HEK293 (cell line): ENCODE results near the gene COX18.
A peak's percentile ranks its signal among the peaks of the same experiment; 100 is the strongest.

Source experiments
- CTCF ChIA-PET: fragments of 350-600 bp; formaldehyde crosslinking; extraction: SDS; loops from one replicate; lab custom pipeline; 2021; ENCODE audit warnings: antibody characterized with exemption; lab: Yijun Ruan, JAX
- POLR2A ChIA-PET: fragments of 300-600 bp; formaldehyde crosslinking; extraction: SDS; loops from one replicate; lab custom pipeline; 2020; ENCODE audit warnings: antibody characterized with exemption, inconsistent platforms; lab: Yijun Ruan, JAX
- H3K27ac ChIP-seq: fragments of 200-500 bp; sonication (Bioruptor generic); 2 replicates; pipeline ENCODE4 v1.5.1; 2014; ENCODE audit warnings: low read depth, low read length, control low read depth, inconsistent platforms; ENCODE audit errors: extremely low read depth
- H3K36me3 ChIP-seq, 2 experiments: fragments of 200-500 bp in 1 of 2; sonication (Bioruptor generic) in 1 of 2; 1 replicate in 1 of 2; 2 replicates in 1 of 2; pipeline ENCODE4 v1.5.1; 2014 to 2017; ENCODE audit warnings: inconsistent platforms in 2 of 2, low read length in 2 of 2; ENCODE audit not compliant: control insufficient read depth in 2 of 2, insufficient read depth in 1 of 2
- H3K4me1 ChIP-seq: fragments of 200-500 bp; sonication (Bioruptor generic); 2 replicates; pipeline ENCODE4 v1.5.1; 2014; ENCODE audit warnings: mild to moderate bottlenecking, low read length, inconsistent platforms; ENCODE audit not compliant: control insufficient read depth, insufficient read depth
- H3K4me3 ChIP-seq: 2 replicates; pipeline ENCODE4 v1.5.1; 2011; ENCODE audit warnings: low read depth, mild to moderate bottlenecking, control low read depth, low read length, moderate library complexity
- H3K9me3 ChIP-seq: fragments of 200-500 bp; sonication (Bioruptor generic); 2 replicates; pipeline ENCODE4 v1.5.1; 2014; ENCODE audit warnings: low read depth, low read length, inconsistent platforms; ENCODE audit not compliant: control insufficient read depth, insufficient read depth
- GFI1B ChIP-seq: fragments of 450-650 bp; formaldehyde crosslinking; IDR thresholded peaks from 2 replicates; pipeline ENCODE4 v1.5.1; 2016; ENCODE audit warnings: missing biosample characterization, missing genetic modification characterization
- MYNN ChIP-seq: fragments of 450-650 bp; formaldehyde crosslinking; IDR thresholded peaks from 2 replicates; pipeline ENCODE4 v1.5.1; 2016; ENCODE audit warnings: missing biosample characterization, missing genetic modification characterization, borderline replicate concordance
- OSR2 ChIP-seq: fragments of 450-650 bp; formaldehyde crosslinking; IDR thresholded peaks from 2 replicates; pipeline ENCODE4 v1.5.1; 2016; ENCODE audit warnings: missing biosample characterization, missing genetic modification characterization
- REPIN1 ChIP-seq: fragments of 450-650 bp; formaldehyde crosslinking; IDR thresholded peaks from 2 replicates; pipeline ENCODE4 v1.5.1; 2017; ENCODE audit warnings: missing biosample characterization, missing genetic modification characterization, low read depth
- SP3 ChIP-seq: fragments of 450-650 bp; formaldehyde crosslinking; IDR thresholded peaks from 2 replicates; pipeline ENCODE4 v1.5.1; 2016; ENCODE audit warnings: missing biosample characterization, missing genetic modification characterization
- ZNF140 ChIP-seq: fragments of 450-650 bp; formaldehyde crosslinking; IDR thresholded peaks from 2 replicates; pipeline ENCODE4 v1.5.1; 2016; ENCODE audit warnings: missing biosample characterization, missing genetic modification characterization
- ZNF211 ChIP-seq: fragments of 450-650 bp; formaldehyde crosslinking; IDR thresholded peaks from 2 replicates; pipeline ENCODE4 v1.5.1; 2016; ENCODE audit warnings: low read depth, missing biosample characterization, missing genetic modification characterization
- ZNF214 ChIP-seq: fragments of 450-650 bp; formaldehyde crosslinking; IDR thresholded peaks from 2 replicates; pipeline ENCODE4 v1.5.1; 2017; ENCODE audit warnings: missing biosample characterization, mild to moderate bottlenecking, missing genetic modification characterization, borderline replicate concordance
- ZNF23 ChIP-seq: fragments of 450-650 bp; formaldehyde crosslinking; IDR thresholded peaks from 2 replicates; pipeline ENCODE4 v1.5.1; 2016; ENCODE audit warnings: missing biosample characterization, missing genetic modification characterization, borderline replicate concordance
- ZNF324 ChIP-seq: fragments of 450-650 bp; formaldehyde crosslinking; IDR thresholded peaks from 2 replicates; pipeline ENCODE4 v1.5.1; 2016; ENCODE audit warnings: missing biosample characterization, missing genetic modification characterization
- ZNF350 ChIP-seq: fragments of 450-650 bp; formaldehyde crosslinking; IDR thresholded peaks from 2 replicates; pipeline ENCODE4 v1.5.0; 2017; ENCODE audit warnings: missing biosample characterization, mild to moderate bottlenecking, missing genetic modification characterization
- ZNF423 ChIP-seq: fragments of 450-650 bp; formaldehyde crosslinking; IDR thresholded peaks from 2 replicates; pipeline ENCODE4 v1.5.1; 2016; ENCODE audit warnings: missing biosample characterization, missing genetic modification characterization
- ZNF585B ChIP-seq: fragments of 450-650 bp; formaldehyde crosslinking; IDR thresholded peaks from 2 replicates; pipeline ENCODE4 v1.5.1; 2016; ENCODE audit warnings: missing biosample characterization, missing genetic modification characterization
- ZNF76 ChIP-seq: fragments of 450-650 bp; formaldehyde crosslinking; IDR thresholded peaks from 2 replicates; pipeline ENCODE4; 2016; ENCODE audit warnings: low read depth, missing biosample characterization, missing genetic modification characterization, borderline replicate concordance
- ZNF768 ChIP-seq: fragments of 450-650 bp; formaldehyde crosslinking; IDR thresholded peaks from 2 replicates; pipeline ENCODE4 v1.5.1; 2018; ENCODE audit warnings: missing biosample characterization, mild to moderate bottlenecking, missing genetic modification characterization
- ZNF843 ChIP-seq: fragments of 450-650 bp; formaldehyde crosslinking; IDR thresholded peaks from 2 replicates; pipeline ENCODE4 v1.5.1; 2016; ENCODE audit warnings: missing biosample characterization, missing genetic modification characterization
- ZSCAN30 ChIP-seq: fragments of 450-650 bp; IDR thresholded peaks from 2 replicates; pipeline ENCODE4 v1.5.1; 2018; ENCODE audit warnings: missing biosample characterization, mild to moderate bottlenecking, missing genetic modification characterization, moderate library complexity
- TF ChIP-seq, protein P1 (sequence below): fragments of 450-650 bp; formaldehyde crosslinking; IDR thresholded peaks from 2 replicates; pipeline ENCODE4 v1.5.1; 2016; ENCODE audit warnings: missing biosample characterization, missing genetic modification characterization, low read depth
- TF ChIP-seq, protein P2 (sequence below): fragments of 450-650 bp; formaldehyde crosslinking; IDR thresholded peaks from 2 replicates; pipeline ENCODE4 v1.5.1; 2016; ENCODE audit warnings: missing biosample characterization, missing genetic modification characterization
- TF ChIP-seq, protein P3 (sequence below): fragments of 450-650 bp; formaldehyde crosslinking; IDR thresholded peaks from 2 replicates; pipeline ENCODE4 v1.5.1; 2016; ENCODE audit warnings: missing biosample characterization, missing genetic modification characterization, borderline replicate concordance
- TF ChIP-seq, protein P4 (sequence below): fragments of 450-650 bp; formaldehyde crosslinking; IDR thresholded peaks from 2 replicates; pipeline ENCODE4 v1.5.1; 2016; ENCODE audit warnings: missing biosample characterization, missing genetic modification characterization
- TF ChIP-seq, protein P5 (sequence below): fragments of 450-650 bp; formaldehyde crosslinking; IDR thresholded peaks from 2 replicates; pipeline ENCODE4 v1.5.1; 2017; ENCODE audit warnings: missing biosample characterization, missing genetic modification characterization
- TF ChIP-seq, protein P6 (sequence below): fragments of 450-650 bp; formaldehyde crosslinking; IDR thresholded peaks from 2 replicates; pipeline ENCODE4 v1.5.1; 2016; ENCODE audit warnings: missing biosample characterization, missing genetic modification characterization

COX18 gene

DNA sequence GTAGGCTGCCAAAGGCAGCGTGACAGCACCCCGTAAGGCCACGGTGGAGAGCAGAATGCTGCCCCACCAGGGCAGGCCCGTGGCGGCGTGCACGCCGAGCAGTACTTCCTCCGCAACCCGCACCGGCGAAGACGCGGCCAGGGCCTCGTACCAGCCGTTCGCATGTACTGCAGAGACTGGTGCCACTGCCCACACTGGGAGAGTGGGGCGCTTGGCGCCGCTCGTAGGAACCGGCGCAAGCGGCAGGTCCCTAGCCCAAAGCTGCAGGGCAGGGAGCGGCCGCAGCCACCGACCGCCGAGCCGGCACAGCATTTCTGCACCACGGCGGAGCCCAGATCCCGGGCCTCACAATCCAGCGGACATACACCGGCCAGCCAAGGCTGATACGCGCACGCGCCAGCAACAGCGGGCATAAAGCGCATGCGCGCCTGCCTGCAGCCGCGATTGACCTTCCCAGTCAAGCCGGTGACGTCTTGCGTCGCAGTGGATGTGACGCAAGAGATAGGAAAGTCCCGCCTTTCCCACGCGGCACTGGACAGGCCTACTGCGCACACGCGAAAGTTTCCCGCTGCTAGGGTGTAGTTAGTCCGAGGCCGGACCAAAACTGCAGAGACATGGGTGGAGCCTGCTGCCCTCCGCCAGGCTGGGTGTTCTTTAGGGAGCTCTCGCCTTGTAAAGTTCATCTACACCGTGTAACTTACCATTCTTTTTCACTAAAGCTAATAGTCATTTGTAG lies at the start of gene COX18 (continued):
- TF ChIP-seq, protein P1, sequence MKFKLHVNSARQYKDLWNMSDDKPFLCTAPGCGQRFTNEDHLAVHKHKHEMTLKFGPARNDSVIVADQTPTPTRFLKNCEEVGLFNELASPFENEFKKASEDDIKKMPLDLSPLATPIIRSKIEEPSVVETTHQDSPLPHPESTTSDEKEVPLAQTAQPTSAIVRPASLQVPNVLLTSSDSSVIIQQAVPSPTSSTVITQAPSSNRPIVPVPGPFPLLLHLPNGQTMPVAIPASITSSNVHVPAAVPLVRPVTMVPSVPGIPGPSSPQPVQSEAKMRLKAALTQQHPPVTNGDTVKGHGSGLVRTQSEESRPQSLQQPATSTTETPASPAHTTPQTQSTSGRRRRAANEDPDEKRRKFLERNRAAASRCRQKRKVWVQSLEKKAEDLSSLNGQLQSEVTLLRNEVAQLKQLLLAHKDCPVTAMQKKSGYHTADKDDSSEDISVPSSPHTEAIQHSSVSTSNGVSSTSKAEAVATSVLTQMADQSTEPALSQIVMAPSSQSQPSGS, result peak; percentile 90
- TF ChIP-seq ZNF843 (tag by site-specific recombination), result 0 out of 2 replicates have a peak, but pooled peaks have one; percentile 12
- TF ChIP-seq MYNN (tag by site-specific recombination), result no peak

DNA sequence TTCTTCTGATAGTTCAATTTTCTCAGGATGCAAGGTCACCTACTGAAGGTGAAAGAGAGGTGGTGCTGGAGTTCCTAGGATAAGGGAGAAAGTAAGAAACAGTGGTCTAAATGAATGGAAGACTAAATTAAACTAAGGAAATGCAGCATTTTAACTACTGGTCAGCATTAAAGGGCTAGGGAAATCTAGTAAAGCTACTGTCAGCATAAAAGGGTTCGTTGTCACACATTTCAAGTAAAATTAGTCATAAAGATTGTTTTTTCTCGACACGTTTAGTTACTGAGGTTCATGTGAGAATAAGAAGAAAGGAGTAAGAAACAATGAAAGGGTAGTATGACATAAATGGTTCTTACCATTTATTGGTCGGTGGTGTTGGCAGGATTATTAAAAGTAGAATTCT lies 40.0 kb upstream of the COX18 start:
- POLR2A ChIA-PET, result no interaction called here
- TF ChIP-seq OSR2 (no peak), ZNF324 (tag by site-specific recombination) (no peak)
- TF ChIP-seq, protein P2, sequence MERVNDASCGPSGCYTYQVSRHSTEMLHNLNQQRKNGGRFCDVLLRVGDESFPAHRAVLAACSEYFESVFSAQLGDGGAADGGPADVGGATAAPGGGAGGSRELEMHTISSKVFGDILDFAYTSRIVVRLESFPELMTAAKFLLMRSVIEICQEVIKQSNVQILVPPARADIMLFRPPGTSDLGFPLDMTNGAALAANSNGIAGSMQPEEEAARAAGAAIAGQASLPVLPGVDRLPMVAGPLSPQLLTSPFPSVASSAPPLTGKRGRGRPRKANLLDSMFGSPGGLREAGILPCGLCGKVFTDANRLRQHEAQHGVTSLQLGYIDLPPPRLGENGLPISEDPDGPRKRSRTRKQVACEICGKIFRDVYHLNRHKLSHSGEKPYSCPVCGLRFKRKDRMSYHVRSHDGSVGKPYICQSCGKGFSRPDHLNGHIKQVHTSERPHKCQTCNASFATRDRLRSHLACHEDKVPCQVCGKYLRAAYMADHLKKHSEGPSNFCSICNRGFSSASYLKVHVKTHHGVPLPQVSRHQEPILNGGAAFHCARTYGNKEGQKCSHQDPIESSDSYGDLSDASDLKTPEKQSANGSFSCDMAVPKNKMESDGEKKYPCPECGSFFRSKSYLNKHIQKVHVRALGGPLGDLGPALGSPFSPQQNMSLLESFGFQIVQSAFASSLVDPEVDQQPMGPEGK (tag by site-specific recombination), result no peak
- TF ChIP-seq, protein P3, sequence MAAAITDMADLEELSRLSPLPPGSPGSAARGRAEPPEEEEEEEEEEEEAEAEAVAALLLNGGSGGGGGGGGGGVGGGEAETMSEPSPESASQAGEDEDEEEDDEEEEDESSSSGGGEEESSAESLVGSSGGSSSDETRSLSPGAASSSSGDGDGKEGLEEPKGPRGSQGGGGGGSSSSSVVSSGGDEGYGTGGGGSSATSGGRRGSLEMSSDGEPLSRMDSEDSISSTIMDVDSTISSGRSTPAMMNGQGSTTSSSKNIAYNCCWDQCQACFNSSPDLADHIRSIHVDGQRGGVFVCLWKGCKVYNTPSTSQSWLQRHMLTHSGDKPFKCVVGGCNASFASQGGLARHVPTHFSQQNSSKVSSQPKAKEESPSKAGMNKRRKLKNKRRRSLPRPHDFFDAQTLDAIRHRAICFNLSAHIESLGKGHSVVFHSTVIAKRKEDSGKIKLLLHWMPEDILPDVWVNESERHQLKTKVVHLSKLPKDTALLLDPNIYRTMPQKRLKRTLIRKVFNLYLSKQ (tag by site-specific recombination), result no peak

DNA sequence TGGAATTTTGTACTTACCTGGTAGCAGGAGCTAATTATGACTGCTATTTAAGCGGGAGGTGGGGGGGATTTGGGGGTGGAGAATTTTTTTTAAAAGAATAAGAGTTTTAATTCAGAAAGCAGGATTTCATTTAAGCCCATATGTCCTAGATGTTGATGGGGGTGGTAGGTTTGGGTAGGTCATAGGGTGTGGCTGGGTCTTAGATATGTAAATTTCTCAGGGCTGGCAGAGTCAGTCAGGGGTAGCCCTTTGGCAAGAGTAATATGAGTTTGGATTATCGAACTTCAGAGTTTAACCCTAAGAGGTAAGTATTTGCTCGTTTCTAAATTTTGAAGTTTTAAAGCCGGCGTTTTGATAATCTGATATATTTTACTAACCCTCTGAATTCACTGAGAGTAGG lies 35.2 kb upstream of the COX18 start:
- H3K4me1 ChIP-seq, result no peaks in the 10 kb centered on the region
- ChIA-PET POLR2A (interaction anchor here (0.6 kb wide), 1 partner anchor 37 kb away, joined by 3 read pairs; no protein-coding TSS in a partner anchor), CTCF (interaction anchor here (0.7 to 1.0 kb wide), 2 partner anchors 13 to 980 kb away, joined by 3 to 5 read pairs; no protein-coding TSS in a partner anchor)
- no peaks in the 10 kb centered on the region for H3K9me3 ChIP-seq
- H3K4me3 ChIP-seq, result no peak overlapping the region
- no peak overlapping the region for H3K27ac ChIP-seq
- TF ChIP-seq GFI1B (tag by site-specific recombination) (no peak), ZNF214 (tag by site-specific recombination) (no peak), ZNF211 (tag by site-specific recombination) (no peak), ZNF768 (tag by site-specific recombination) (no peak), REPIN1 (no peak), OSR2 (no peak), ZNF76 (tag by site-specific recombination) (no peak), ZNF23 (tag by site-specific recombination) (no peak), ZNF585B (tag by site-specific recombination) (no peak), ZNF350 (tag by site-specific recombination) (no peak), ZNF423 (tag by site-specific recombination) (no peak), SP3 (tag by site-specific recombination) (no peak), ZNF140 (tag by site-specific recombination) (no peak), ZSCAN30 (tag by site-specific recombination) (no peak)
- TF ChIP-seq, protein P4, sequence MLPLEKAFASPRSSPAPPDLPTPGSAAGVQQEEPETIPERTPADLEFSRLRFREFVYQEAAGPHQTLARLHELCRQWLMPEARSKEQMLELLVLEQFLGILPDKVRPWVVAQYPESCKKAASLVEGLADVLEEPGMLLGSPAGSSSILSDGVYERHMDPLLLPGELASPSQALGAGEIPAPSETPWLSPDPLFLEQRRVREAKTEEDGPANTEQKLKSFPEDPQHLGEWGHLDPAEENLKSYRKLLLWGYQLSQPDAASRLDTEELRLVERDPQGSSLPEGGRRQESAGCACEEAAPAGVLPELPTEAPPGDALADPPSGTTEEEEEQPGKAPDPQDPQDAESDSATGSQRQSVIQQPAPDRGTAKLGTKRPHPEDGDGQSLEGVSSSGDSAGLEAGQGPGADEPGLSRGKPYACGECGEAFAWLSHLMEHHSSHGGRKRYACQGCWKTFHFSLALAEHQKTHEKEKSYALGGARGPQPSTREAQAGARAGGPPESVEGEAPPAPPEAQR (tag by site-specific recombination), result no peak
- TF ChIP-seq, protein P5, sequence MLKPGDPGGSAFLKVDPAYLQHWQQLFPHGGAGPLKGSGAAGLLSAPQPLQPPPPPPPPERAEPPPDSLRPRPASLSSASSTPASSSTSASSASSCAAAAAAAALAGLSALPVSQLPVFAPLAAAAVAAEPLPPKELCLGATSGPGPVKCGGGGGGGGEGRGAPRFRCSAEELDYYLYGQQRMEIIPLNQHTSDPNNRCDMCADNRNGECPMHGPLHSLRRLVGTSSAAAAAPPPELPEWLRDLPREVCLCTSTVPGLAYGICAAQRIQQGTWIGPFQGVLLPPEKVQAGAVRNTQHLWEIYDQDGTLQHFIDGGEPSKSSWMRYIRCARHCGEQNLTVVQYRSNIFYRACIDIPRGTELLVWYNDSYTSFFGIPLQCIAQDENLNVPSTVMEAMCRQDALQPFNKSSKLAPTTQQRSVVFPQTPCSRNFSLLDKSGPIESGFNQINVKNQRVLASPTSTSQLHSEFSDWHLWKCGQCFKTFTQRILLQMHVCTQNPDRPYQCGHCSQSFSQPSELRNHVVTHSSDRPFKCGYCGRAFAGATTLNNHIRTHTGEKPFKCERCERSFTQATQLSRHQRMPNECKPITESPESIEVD, result no peak
- TF ChIP-seq, protein P6, sequence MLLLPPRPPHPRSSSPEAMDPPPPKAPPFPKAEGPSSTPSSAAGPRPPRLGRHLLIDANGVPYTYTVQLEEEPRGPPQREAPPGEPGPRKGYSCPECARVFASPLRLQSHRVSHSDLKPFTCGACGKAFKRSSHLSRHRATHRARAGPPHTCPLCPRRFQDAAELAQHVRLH (tag by site-specific recombination), result no peak
- H3K36me3 ChIP-seq, result peaks cover 19 to 77% of the 10 kb centered on the region in 2 experiments; a peak in 2 of 3 replicates

More for the DNA sequence above, 40.0 kb upstream of the COX18 start:
- Histone ChIP-seq H3K36me3 (peaks cover 14 to 66% of the 10 kb centered on the region in 2 experiments), H3K4me1 (no peaks in the 10 kb centered on the region), H3K9me3 (no peaks in the 10 kb centered on the region), H3K4me3 (no peak overlapping the region), H3K27ac (no peak overlapping the region)
- CTCF ChIA-PET, result interaction anchor here (0.6 kb wide), 1 partner anchor 8 kb away, joined by 3 read pairs; no protein-coding TSS in a partner anchor
